H1 (cell line): ENCODE data around the gene EPHA4. TPM values are rescaled to one million over a fixed set of nuclear protein-coding genes. Genes with fewer than 3 reads are reported as not detected.

Experiments
- CTCF ChIA-PET: fragments of 300-600 bp; sonication (Branson Sonifier 250); formaldehyde crosslinking; loops from one replicate; lab custom pipeline; 2021; ENCODE audit not compliant: partially characterized antibody; lab: Charles Lee
- POLR2A ChIA-PET: fragments of 300-600 bp; sonication (Branson Sonifier 250); formaldehyde crosslinking; loops from one replicate; lab custom pipeline; 2021; ENCODE audit warnings: inconsistent platforms; ENCODE audit not compliant: partially characterized antibody; lab: Charles Lee
- DNase-seq, 2 experiments: peaks; one replicate each; pipeline versions ENCODE4 v3.0.0 to v3.0.0-alpha.2; 2010 to 2022; ENCODE audit warnings: low spot score in 2 of 2, low read depth in 1 of 2, mixed read lengths in 1 of 2
- FAIRE-seq: peaks from 2 replicates; lab custom pipeline; 2011; peaks lifted over from hg19 to GRCh38; lab: Jason Lieb, UNC
- H2AFZ ChIP-seq: 2 replicates; pipeline ENCODE4 v1.8.1; 2012; ENCODE audit warnings: low read length, inconsistent platforms
- H2AK5ac ChIP-seq: 2 replicates; pipeline ENCODE4 v1.6.1; 2013; ENCODE audit warnings: low read depth, low read length
- H2BK120ac ChIP-seq: replicated peaks from 2 replicates; pipeline ENCODE3; 2013; ENCODE audit warnings: low read depth, low read length, inconsistent platforms
- H2BK12ac ChIP-seq: 2 replicates; pipeline ENCODE4 v1.6.1; 2013; ENCODE audit warnings: low read depth, low read length
- H2BK15ac ChIP-seq: 2 replicates; pipeline ENCODE4 v1.6.1; 2013; ENCODE audit warnings: low read length
- H2BK20ac ChIP-seq: 2 replicates; pipeline ENCODE4 v1.6.1; 2013; ENCODE audit warnings: low read length
- H2BK5ac ChIP-seq: 2 replicates; pipeline ENCODE4 v1.6.1; 2013; ENCODE audit warnings: low read depth, low read length
- H3K14ac ChIP-seq: 2 replicates; pipeline ENCODE4 v1.6.1; 2013; ENCODE audit warnings: inconsistent platforms; ENCODE audit not compliant: insufficient read length
- H3K18ac ChIP-seq: 2 replicates; pipeline ENCODE4 v1.6.1; 2013; ENCODE audit warnings: low read length; ENCODE audit errors: extremely low read depth
- H3K23ac ChIP-seq: 2 replicates; pipeline ENCODE4 v1.6.1; 2013; ENCODE audit warnings: inconsistent platforms; ENCODE audit not compliant: insufficient read length
- H3K23me2 ChIP-seq: 2 replicates; pipeline ENCODE4 v1.6.1; 2013; ENCODE audit warnings: low read depth, low read length
- H3K27ac ChIP-seq: 2 replicates; pipeline ENCODE4 v1.6.1; 2011; ENCODE audit warnings: low read depth, low read length, inconsistent platforms
- H3K27me3 ChIP-seq, 4 experiments: replicated peaks in 1 of 4; 1 replicate in 1 of 4; 2 replicates in 3 of 4; pipeline versions ENCODE4 v1.6.1 to v1.8.1; 2011 to 2013; ENCODE audit warnings: low read length in 3 of 4, mild to moderate bottlenecking in 3 of 4, inconsistent platforms in 2 of 4, mixed read lengths in 2 of 4, moderate library complexity in 1 of 4; ENCODE audit not compliant: control insufficient read depth in 3 of 4, insufficient read depth in 3 of 4; ENCODE audit errors: extremely low read depth in 1 of 4
- H3K36me3 ChIP-seq, 4 experiments: 2 replicates each; pipeline versions ENCODE4 v1.6.1 to v1.8.1; 2011 to 2013; ENCODE audit warnings: mild to moderate bottlenecking in 4 of 4, low read length in 3 of 4, moderate library complexity in 2 of 4, control low read depth in 1 of 4, inconsistent platforms in 1 of 4; ENCODE audit not compliant: insufficient read depth in 4 of 4, control insufficient read depth in 2 of 4
- H3K4ac ChIP-seq: replicated peaks from 2 replicates; pipeline ENCODE3; 2013; ENCODE audit warnings: low read length, low read depth, mixed read lengths, inconsistent platforms; ENCODE audit not compliant: insufficient read length
- H3K4me1 ChIP-seq, 4 experiments: replicated peaks in 1 of 4; 1 replicate in 1 of 4; 2 replicates in 3 of 4; pipeline versions ENCODE4 v1.6.1 to v1.8.1; 2011 to 2013; ENCODE audit warnings: low read length in 3 of 4, inconsistent platforms in 2 of 4, mixed read lengths in 1 of 4; ENCODE audit not compliant: insufficient read depth in 4 of 4, control insufficient read depth in 3 of 4
- H3K4me2 ChIP-seq, 2 experiments: 2 replicates each; pipeline versions ENCODE4 v1.6.1 to v1.8.1; 2011 to 2013; ENCODE audit warnings: low read depth in 2 of 2, low read length in 2 of 2, control low read depth in 1 of 2, inconsistent platforms in 1 of 2, mild to moderate bottlenecking in 1 of 2; ENCODE audit not compliant: insufficient read depth in 1 of 2
- H3K4me3 ChIP-seq, 4 experiments: fragments of 200-600, 300-600 bp in 1 of 4; sonication (generic), shearing (Covaris generic), sonication (Bioruptor Twin) in 1 of 4; 2 replicates each; pipeline versions ENCODE4 v1.5.1 to v1.8.1; 2011 to 2016; ENCODE audit warnings: low read length in 4 of 4, low read depth in 3 of 4, control low read depth in 2 of 4, inconsistent platforms in 2 of 4, mild to moderate bottlenecking in 2 of 4, mixed read lengths in 1 of 4, moderate library complexity in 1 of 4; ENCODE audit not compliant: insufficient read depth in 2 of 4; ENCODE audit errors: extremely low read depth in 1 of 4
- H3K56ac ChIP-seq: replicated peaks from 2 replicates; pipeline ENCODE3; 2013; ENCODE audit warnings: low read depth, mild to moderate bottlenecking, mixed read lengths, low read length, inconsistent platforms; ENCODE audit not compliant: insufficient read length
- H3K79me1 ChIP-seq: 2 replicates; pipeline ENCODE4 v1.6.1; 2013; ENCODE audit warnings: low read depth, low read length, control low read depth
- H3K79me2 ChIP-seq, 2 experiments: 2 replicates each; pipeline versions ENCODE4 v1.6.1 to v1.8.1; 2012 to 2013; ENCODE audit warnings: low read length in 2 of 2, mild to moderate bottlenecking in 2 of 2, inconsistent platforms in 1 of 2; ENCODE audit not compliant: insufficient read depth in 2 of 2, control insufficient read depth in 1 of 2
- H3K9ac ChIP-seq, 4 experiments: replicated peaks in 1 of 4; 1 replicate in 1 of 4; 2 replicates in 3 of 4; pipeline versions ENCODE4 v1.6.1 to v1.8.1; 2011 to 2013; ENCODE audit warnings: low read depth in 3 of 4, low read length in 3 of 4, control low read depth in 2 of 4, mild to moderate bottlenecking in 2 of 4, moderate library complexity in 2 of 4, inconsistent platforms in 1 of 4; ENCODE audit errors: extremely low read depth in 1 of 4
- H3K9me3 ChIP-seq, 2 experiments: 2 replicates each; pipeline versions ENCODE4 v1.6.1 to v1.8.1; 2012 to 2013; ENCODE audit warnings: mild to moderate bottlenecking in 2 of 2, moderate library complexity in 2 of 2, control low read depth in 1 of 2, inconsistent platforms in 1 of 2, low read depth in 1 of 2, low read length in 1 of 2, mixed read lengths in 1 of 2; ENCODE audit not compliant: insufficient read depth in 2 of 2
- H4K20me1 ChIP-seq, 2 experiments: replicated peaks in 1 of 2; 2 replicates each; pipeline versions ENCODE3 to v1.8.1; 2011 to 2013; ENCODE audit warnings: inconsistent platforms in 2 of 2, low read length in 2 of 2, mild to moderate bottlenecking in 1 of 2; ENCODE audit not compliant: insufficient read depth in 2 of 2, control insufficient read depth in 1 of 2
- H4K5ac ChIP-seq: 2 replicates; pipeline ENCODE4 v1.6.1; 2013; ENCODE audit warnings: low read length, low read depth, mixed read lengths, inconsistent platforms; ENCODE audit not compliant: insufficient read length
- H4K8ac ChIP-seq: 2 replicates; pipeline ENCODE4 v1.8.0; 2013; ENCODE audit warnings: mild to moderate bottlenecking, moderate library complexity, low read length, inconsistent platforms; ENCODE audit not compliant: insufficient read depth; ENCODE audit errors: extremely low read depth
- H4K91ac ChIP-seq: replicated peaks from 2 replicates; pipeline ENCODE3; 2013; ENCODE audit warnings: low read length, mixed read lengths, inconsistent platforms; ENCODE audit not compliant: insufficient read length
- ATF2 ChIP-seq: IDR thresholded peaks from 2 replicates; pipeline ENCODE4 v1.6.1; 2012; ENCODE audit warnings: low read length, inconsistent platforms
- CBX5 ChIP-seq: fragments of 300-800, 300-1000 bp; sonication (generic); IDR thresholded peaks from 2 replicates; pipeline ENCODE4 v1.7.1; 2016; ENCODE audit warnings: antibody characterized with exemption, low read length, low read depth
- CREB1 ChIP-seq: IDR thresholded peaks from 2 replicates; pipeline ENCODE4 v1.6.1; 2012; ENCODE audit warnings: inconsistent platforms
- POU5F1 ChIP-seq: IDR thresholded peaks from 2 replicates; pipeline ENCODE4 v1.6.1; 2011; ENCODE audit warnings: low read depth, mild to moderate bottlenecking, low read length, moderate library complexity
- RFX5 ChIP-seq: IDR thresholded peaks from 2 replicates; pipeline ENCODE4 v1.6.1; 2011; ENCODE audit warnings: low read depth, low read length, improper control_type of control experiment, borderline replicate concordance
- SAP30 ChIP-seq: fragments of 300-600 bp; sonication (generic); IDR thresholded peaks from 2 replicates; pipeline ENCODE4 v1.7.1; 2012; ENCODE audit warnings: low read length, moderate library complexity, mild to moderate bottlenecking, inconsistent platforms; ENCODE audit not compliant: insufficient read depth, insufficient replicate concordance
- SUZ12 ChIP-seq: fragments of 200-600 bp; sonication (generic); IDR thresholded peaks from 2 replicates; pipeline ENCODE4 v1.6.1; 2012; ENCODE audit warnings: mild to moderate bottlenecking, inconsistent platforms, low read length, moderate library complexity, mixed read lengths
- WGBS, 2 experiments: shearing (Covaris generic) in 1 of 2; methylation state at CpG; one replicate each; pipeline versions ENCODE4 v1.1.6 to v1.1.7; 2013 to 2015; ENCODE audit warnings: low lambda C conversion rate in 2 of 2, mixed read lengths in 2 of 2, inconsistent platforms in 1 of 2, low coverage in 1 of 2, missing lambda C conversion rate in 1 of 2; ENCODE audit not compliant: insufficient replicate concordance in 2 of 2, insufficient coverage in 1 of 2, insufficient read length in 1 of 2; ENCODE audit errors: extremely low coverage in 1 of 2, missing lambda C conversion rate in 1 of 2; 5-methylcytosine and 5-hydroxymethylcytosine counted together
- polyA plus RNA-seq, 7 experiments: library from polyadenylated mRNA; depleted of rRNA in 3 of 7; stranded (reverse) in 5 of 7; unstranded in 2 of 7; fragments of >200 nt in 5 of 7; fragments of 200-250 nt in 2 of 7; gene quantifications; 1 replicate in 5 of 7; 2 replicates in 1 of 7; 4 replicates in 1 of 7; pipeline versions ENCODE4 v1.2.1 to v1.2.3, GENCODE V29; 2011 to 2013; ENCODE audit warnings: missing spikeins in 2 of 7, mixed read lengths in 2 of 7
- total RNA-seq: library from RNA; stranded (reverse); fragmentation: NEBNext Ultra II Directional; extraction: Animal tissue kit (Norgen Biotek cat#: 25700); gene quantifications from 2 replicates; pipeline ENCODE4 v1.2.1, GENCODE V29; 2021
- TF ChIP-seq, protein P1 (sequence below), 3 experiments: IDR thresholded peaks; 1 replicate in 2 of 3; 2 replicates in 1 of 3; pipeline versions ENCODE4 v1.5.1 to v1.6.1; 2011; ENCODE audit warnings: low read length in 3 of 3, mild to moderate bottlenecking in 3 of 3, inconsistent platforms in 2 of 3, low read depth in 1 of 3, moderate library complexity in 1 of 3; ENCODE audit not compliant: insufficient read depth in 1 of 3; ENCODE audit errors: control extremely low read depth in 1 of 3

EPHA4 gene
- total and polyA plus RNA-seq, 2 of the 8 experiments (the other 6 are each of a cell fraction or from before 2014, with no cell fraction given): 4.3 to 5.7 TPM

DNA sequence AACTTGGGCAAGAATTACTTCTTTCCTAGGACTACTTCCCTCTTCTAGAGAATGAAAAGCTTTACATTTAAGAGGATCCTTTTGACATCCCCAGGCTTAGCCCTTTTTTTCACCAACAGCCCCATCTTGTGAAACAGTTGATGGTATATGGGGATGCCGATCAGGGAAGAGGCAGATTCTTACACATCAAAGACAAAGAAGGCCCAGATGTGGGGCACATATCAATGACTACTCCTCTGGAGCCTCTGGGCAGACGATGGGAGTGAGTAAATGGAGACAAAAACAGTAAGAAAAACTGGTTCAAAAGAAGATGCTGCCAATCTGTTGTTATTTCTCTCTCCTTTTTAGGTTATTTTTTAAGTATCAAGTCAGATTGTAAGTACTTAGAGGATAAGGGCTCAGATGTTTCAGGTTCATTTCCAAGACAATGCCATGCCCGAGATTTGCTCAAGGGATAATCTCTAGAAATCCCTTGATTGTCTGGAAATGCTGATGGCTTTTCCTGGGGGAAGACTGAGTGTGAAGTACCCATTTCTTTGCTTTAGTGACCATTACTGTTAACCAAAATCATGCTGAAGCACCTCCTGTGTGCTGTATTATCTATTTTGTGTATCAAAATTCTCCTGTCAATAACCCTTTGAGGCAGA, 117.5 kb downstream of the EPHA4 start:
- no peaks in the 10 kb centered on the region for H3K79me1 ChIP-seq
- CTCF ChIA-PET: interaction anchor here (0.6 kb wide), 1 partner anchor 104 kb away, joined by 4 read pairs; no protein-coding TSS in a partner anchor
- TF ChIP-seq CREB1 (no peak), SUZ12 (no peak), RFX5 (no peak), POU5F1 (no peak), ATF2 (no peak), SAP30 (no peak), CBX5 (no peak)
- TF ChIP-seq, protein P1, sequence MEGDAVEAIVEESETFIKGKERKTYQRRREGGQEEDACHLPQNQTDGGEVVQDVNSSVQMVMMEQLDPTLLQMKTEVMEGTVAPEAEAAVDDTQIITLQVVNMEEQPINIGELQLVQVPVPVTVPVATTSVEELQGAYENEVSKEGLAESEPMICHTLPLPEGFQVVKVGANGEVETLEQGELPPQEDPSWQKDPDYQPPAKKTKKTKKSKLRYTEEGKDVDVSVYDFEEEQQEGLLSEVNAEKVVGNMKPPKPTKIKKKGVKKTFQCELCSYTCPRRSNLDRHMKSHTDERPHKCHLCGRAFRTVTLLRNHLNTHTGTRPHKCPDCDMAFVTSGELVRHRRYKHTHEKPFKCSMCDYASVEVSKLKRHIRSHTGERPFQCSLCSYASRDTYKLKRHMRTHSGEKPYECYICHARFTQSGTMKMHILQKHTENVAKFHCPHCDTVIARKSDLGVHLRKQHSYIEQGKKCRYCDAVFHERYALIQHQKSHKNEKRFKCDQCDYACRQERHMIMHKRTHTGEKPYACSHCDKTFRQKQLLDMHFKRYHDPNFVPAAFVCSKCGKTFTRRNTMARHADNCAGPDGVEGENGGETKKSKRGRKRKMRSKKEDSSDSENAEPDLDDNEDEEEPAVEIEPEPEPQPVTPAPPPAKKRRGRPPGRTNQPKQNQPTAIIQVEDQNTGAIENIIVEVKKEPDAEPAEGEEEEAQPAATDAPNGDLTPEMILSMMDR (IDR thresholded peaks at IDR 0.05; ENCODE audit: control extremely low read depth in 1 of 3, insufficient read depth in 1 of 3, low read depth in 1 of 3, low read length in 3 of 3): no peak

More for the DNA sequence above, 117.5 kb downstream of the EPHA4 start:
- H4K20me1 ChIP-seq: no peaks in the 10 kb centered on the region
- FAIRE-seq: no peak
- no peaks in the 10 kb centered on the region for H3K79me2 ChIP-seq
- no peak overlapping the region for H2AK5ac ChIP-seq
- no peak overlapping the region for H4K8ac ChIP-seq
- H3K4me3 ChIP-seq: no peak overlapping the region
- no peak overlapping the region for H4K91ac ChIP-seq
- no peak overlapping the region for H2BK120ac ChIP-seq
- no peak overlapping the region for H3K18ac ChIP-seq
- H3K23ac ChIP-seq: no peak overlapping the region
- no peak overlapping the region for H2BK5ac ChIP-seq
- no peak overlapping the region for H2BK12ac ChIP-seq
- POLR2A ChIA-PET: interaction anchor here (0.7 kb wide), 1 partner anchor 14 kb away, joined by 4 read pairs; no protein-coding TSS in a partner anchor
- no peak overlapping the region for H2AFZ ChIP-seq
- no peak overlapping the region for H4K5ac ChIP-seq
- H3K4ac ChIP-seq: no peak overlapping the region
- no peak overlapping the region for H2BK15ac ChIP-seq
- H3K36me3 ChIP-seq: peaks cover 0 to 3% (median 0%) of the 10 kb centered on the region in 4 experiments; a peak in 1 of 8 replicates
- H3K14ac ChIP-seq: no peak overlapping the region
- H3K27me3 ChIP-seq: no peaks in the 10 kb centered on the region
- no peak overlapping the region for H3K56ac ChIP-seq
- no peak overlapping the region for H3K27ac ChIP-seq
- H3K4me2 ChIP-seq: no peak overlapping the region
- H3K9me3 ChIP-seq: peaks cover 0 to 3% of the 10 kb centered on the region in 2 experiments; a peak in 1 of 4 replicates
- H2BK20ac ChIP-seq: no peak overlapping the region
- H3K23me2 ChIP-seq: no peaks in the 10 kb centered on the region
- H3K9ac ChIP-seq: no peak overlapping the region
- 66% methylated on average over 3 of the region's 3 CpGs; no CpG with 5 or more reads in 1 of the 2 experiments for WGBS, 2 experiments
- DNase-seq: no peak
- H3K4me1 ChIP-seq: peaks cover 0 to 6% (median 2%) of the 10 kb centered on the region in 4 experiments; a peak in 4 of 7 replicates
